Ovary (tissue), 9 donors: Measurements from ENCODE around the gene INPP5D. TPM values are rescaled to one million over a fixed set of nuclear protein-coding genes. Genes with fewer than 3 reads are reported as not detected.

Source experiments
- DNase-seq, 5 donors: peaks; one replicate each; pipeline ENCODE4 v3.0.0-alpha.2; 2019 to 2020
- H3K27ac ChIP-seq, 2 donors: fragments of 200-600 bp; one replicate each; pipeline versions ENCODE4 v1.5.1 to v1.8.0; 2019 to 2022
- H3K27me3 ChIP-seq: fragments of 200-600 bp; one replicate; pipeline ENCODE4 v1.8.0; 2022
- H3K36me3 ChIP-seq: fragments of 200-600 bp; sonication (generic); one replicate; pipeline ENCODE4 v1.5.1; 2019
- H3K4me1 ChIP-seq: one replicate; pipeline ENCODE4 v1.8.1; 2013; ENCODE audit warnings: mild to moderate bottlenecking, moderate library complexity; ENCODE audit not compliant: insufficient read depth
- H3K4me3 ChIP-seq: fragments of 200-600 bp; sonication (generic); one replicate; pipeline ENCODE4 v1.5.1; 2017
- H3K9me3 ChIP-seq, 2 donors: fragments of 200-600 bp in 1 of 2; sonication (generic) in 1 of 2; one replicate each; pipeline versions ENCODE4 v1.5.1 to v1.8.1; 2013 to 2019; ENCODE audit warnings: mild to moderate bottlenecking in 1 of 2, moderate library complexity in 1 of 2
- CTCF ChIP-seq, 3 donors: fragments of 450-650 bp in 2 of 3; fragments of 200-600 bp in 1 of 3; IDR thresholded peaks; one replicate each; pipeline versions ENCODE4 v1.5.1 to v1.8.0; 2016 to 2022; ENCODE audit warnings: antibody characterized with exemption in 3 of 3, mild to moderate bottlenecking in 1 of 3
- EP300 ChIP-seq: sonication (generic); formaldehyde crosslinking; IDR thresholded peaks from one replicate; pipeline ENCODE4 v1.6.1; 2017; ENCODE audit warnings: antibody characterized with exemption
- POLR2A ChIP-seq: fragments of 450-650 bp; IDR thresholded peaks from one replicate; pipeline ENCODE4 v1.6.1; 2017; ENCODE audit warnings: antibody characterized with exemption, mild to moderate bottlenecking, moderate library complexity
- WGBS, 3 donors: extraction: QIAGEN DNeasy Blood & Tissue Kit in 1 of 3; methylation state at CpG; one replicate each; pipeline versions ENCODE4 v1.1.5 to v1.1.7; 2013 to 2017; 5-methylcytosine and 5-hydroxymethylcytosine counted together
- intact Hi-C, 4 donors: fragments of 100-400 bp; cut with DNase I; formaldehyde crosslinking; loops; one replicate each; pipeline versions ENCODE4 v1.11.0 to v1.15.1; 2022 to 2023
- polyA plus RNA-seq, 2 donors: library from polyadenylated mRNA; stranded (reverse); fragments of 200-250 nt in 1 of 2; fragments of 350-450 nt in 1 of 2; fragmentation: Illumina TruSeq in 1 of 2; extraction: RNeasy Lipid Tissue Mini Kit (QIAGEN cat#74804) in 1 of 2; gene quantifications; one replicate each; pipeline ENCODE4 v1.2.3, GENCODE V29; 2013 to 2014
- total RNA-seq, 7 donors: library from RNA; depleted of rRNA in 2 of 7; stranded (reverse); fragments of >200 nt in 2 of 7; fragmentation: NEBNext Ultra II Directional in 3 of 7; extraction: Animal tissue kit (Norgen Biotek cat#: 25700) in 3 of 7; gene quantifications; one replicate each; pipeline versions ENCODE4 v1.1.0 to v1.2.4, GENCODE V29; 2016 to 2023
- donor health status: DM: no; HTN: no; CAD: no; lungs with moderate emphysema.
- donor health status: DM: no; HTN: no; CAD: no.
- donor health status: Bipolar disorder and iron deficiency.
- donor health status: DM: yes; HTN: yes; CAD: no.
- donor health status: DM: no; HTN: no; CAD: no.
- donor health status: DM: yes; HTN: yes; CAD: no.

The INPP5D gene
- total and polyA plus RNA-seq, 9 donors: 4.1 to 14.4 (median 7.7) TPM

- no peak for DNase-seq
- no peak for TF ChIP-seq CTCF (IDR thresholded peaks at IDR 0.05)
- TF ChIP-seq POLR2A: no peak
- TF ChIP-seq EP300: no peak
- no peaks in the 10 kb centered on the region for H3K36me3 ChIP-seq
- intact Hi-C loops: no loop called here
- no peak overlapping the region for H3K4me3 ChIP-seq
- 63 to 71% (median 63%) methylated on average over 10 of the region's 10 CpGs for WGBS, 3 donors
- H3K4me1 ChIP-seq: peaks cover 5% of the 10 kb centered on the region
- H3K9me3 ChIP-seq: peaks cover 0 to 4% of the 10 kb centered on the region in 2 donors
- H3K27ac ChIP-seq: no peak overlapping the region
- no peaks in the 10 kb centered on the region for H3K27me3 ChIP-seq
These were observed 148.4 kb downstream of the INPP5D start for GRCh38 chr2:233208382-233209116.

- intact Hi-C loops: no loop called here
- Histone ChIP-seq H3K9me3 (no peaks in the 10 kb centered on the region), H3K4me3 (no peak overlapping the region), H3K36me3 (no peaks in the 10 kb centered on the region), H3K4me1 (peaks cover 5% of the 10 kb centered on the region), H3K27me3 (no peaks in the 10 kb centered on the region), H3K27ac (no peak overlapping the region)
- WGBS, 3 donors: 52 to 62% (median 56%) methylated on average over 4 of the region's 4 CpGs
- DNase-seq: no peak
- TF ChIP-seq POLR2A: no peak
- TF ChIP-seq CTCF (IDR thresholded peaks at IDR 0.05): no peak
- TF ChIP-seq EP300: no peak
These were observed 149.0 kb downstream of the INPP5D start for GRCh38 chr2:233209117-233209532.

GRCh38 chr2:233209533-233210171 is 149.5 kb downstream of the INPP5D start:
- no peaks in the 10 kb centered on the region for H3K9me3 ChIP-seq
- no peak overlapping the region for H3K4me3 ChIP-seq
- peaks cover 5% of the 10 kb centered on the region for H3K4me1 ChIP-seq
- H3K36me3 ChIP-seq: no peaks in the 10 kb centered on the region
- no peak overlapping the region for H3K27ac ChIP-seq
- 32 to 34% (median 33%) methylated on average over 10 of the region's 10 CpGs for WGBS, 3 donors
- no peak for DNase-seq
- no peaks in the 10 kb centered on the region for H3K27me3 ChIP-seq
- intact Hi-C loops: no loop called here
- TF ChIP-seq POLR2A (no peak), CTCF (IDR thresholded peaks at IDR 0.05) (no peak), EP300 (no peak)

GRCh38 chr2:233210281-233210680 is 150.1 kb downstream of the INPP5D start:
- Histone ChIP-seq H3K4me3 (no peak overlapping the region), H3K27me3 (no peaks in the 10 kb centered on the region), H3K36me3 (no peaks in the 10 kb centered on the region), H3K9me3 (no peaks in the 10 kb centered on the region), H3K27ac (no peak overlapping the region), H3K4me1 (peaks cover 5% of the 10 kb centered on the region)
- DNase-seq: no peak
- intact Hi-C loops: no loop called here
- 71 to 80% (median 73%) methylated on average over 8 of the region's 8 CpGs for WGBS, 3 donors
- TF ChIP-seq EP300 (no peak), POLR2A (no peak), CTCF (IDR thresholded peaks at IDR 0.05) (no peak)
